GM18867 (cell line): ENCODE data around the gene HSP90AA1.

Source experiments
- ATAC-seq: cut with Tn5 transposase; IDR thresholded peaks from one replicate; pipeline ENCODE4 v1.9.1; 2021; ENCODE audit warnings: mild to moderate bottlenecking, moderate library complexity; ENCODE audit not compliant: unreplicated experiment

The HSP90AA1 gene

GRCh38 chr14:102044566-102044965 is 42.3 kb downstream of the HSP90AA1 start:
- no peak for ATAC-seq

GRCh38 chr14:102043251-102044025 is 43.4 kb downstream of the HSP90AA1 start:
- ATAC-seq, result no peak

- ATAC-seq, result no peak
Observed at GRCh38 chr14:102042699-102043098, 44.1 kb downstream of the HSP90AA1 start.

GRCh38 chr14:102040153-102040552 is 46.7 kb downstream of the HSP90AA1 start:
- ATAC-seq, result no peak

- ATAC-seq, result no peak
Observed at GRCh38 chr14:102039157-102039556, 47.7 kb downstream of the HSP90AA1 start.

GRCh38 chr14:102037686-102038085 is 49.2 kb downstream of the HSP90AA1 start:
- ATAC-seq, result no peak

- no peak for ATAC-seq
Observed at GRCh38 chr14:102035914-102036313, 50.9 kb downstream of the HSP90AA1 start.

GRCh38 chr14:102034301-102034700 is 52.5 kb downstream of the HSP90AA1 start:
- no peak for ATAC-seq

- ATAC-seq, result no peak
Observed at GRCh38 chr14:102033241-102033640, 53.6 kb downstream of the HSP90AA1 start.
